Neural cell (in vitro differentiated cells): ENCODE measurements around the gene GNAS-AS1.

ENCODE experiments used
- EP300 ChIP-seq: fragments of 450-650 bp; conservative IDR thresholded peaks from 2 replicates; pipeline ENCODE4 v1.6.1; 2014; ENCODE audit warnings: antibody characterized with exemption, mild to moderate bottlenecking, moderate library complexity; ENCODE audit not compliant: poor library complexity, severe bottlenecking
- EZH2 ChIP-seq: fragments of 200-600, 300-800 bp; shearing (Covaris generic), sonication (generic); IDR thresholded peaks from 2 replicates; pipeline ENCODE4 v1.6.1; 2014; ENCODE audit warnings: antibody characterized with exemption, low read length, borderline replicate concordance, mild to moderate bottlenecking; ENCODE audit not compliant: insufficient read depth, poor library complexity, severe bottlenecking
- POLR2AphosphoS5 ChIP-seq: IDR thresholded peaks from 2 replicates; pipeline ENCODE4 v1.6.1; 2012
- SMC3 ChIP-seq: fragments of 450-650 bp; conservative IDR thresholded peaks from 2 replicates; pipeline ENCODE4 v1.6.1; 2014; ENCODE audit warnings: antibody characterized with exemption, mild to moderate bottlenecking, moderate library complexity; ENCODE audit not compliant: poor library complexity
- TAF1 ChIP-seq: IDR thresholded peaks from 2 replicates; pipeline ENCODE4 v1.6.1; 2012; ENCODE audit warnings: low read depth
- TF ChIP-seq, protein P1 (sequence below): fragments of 450-650 bp; IDR thresholded peaks from 2 replicates; pipeline ENCODE4 v1.5.1; 2014; ENCODE audit warnings: antibody characterized with exemption, mild to moderate bottlenecking, moderate library complexity; ENCODE audit not compliant: poor library complexity, severe bottlenecking
- TF ChIP-seq, protein P2 (sequence below): IDR thresholded peaks from 2 replicates; pipeline ENCODE4 v1.6.1; 2012; ENCODE audit warnings: borderline replicate concordance

DNA sequence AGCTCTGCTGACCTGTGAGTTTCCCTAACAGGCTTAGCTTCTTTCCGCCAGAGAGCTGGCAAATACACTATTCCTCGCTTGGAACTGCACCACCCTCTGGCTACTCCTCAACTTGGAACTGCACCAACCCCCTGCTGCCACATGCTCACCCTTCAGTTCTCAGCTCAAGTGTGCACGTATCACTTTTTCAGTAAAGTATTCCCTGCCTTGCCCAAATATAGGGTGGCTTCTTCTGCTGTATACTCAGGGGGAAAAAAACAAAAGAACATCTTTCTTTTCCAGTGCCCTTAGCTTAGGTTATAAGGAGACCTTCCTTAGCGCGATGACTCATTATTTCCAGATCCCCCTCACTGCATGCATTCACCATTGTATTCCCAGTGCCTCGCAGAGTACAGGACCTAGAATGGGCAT, 21.2 kb downstream of the GNAS-AS1 start:
- TF ChIP-seq TAF1: no peak
- TF ChIP-seq, protein P1, sequence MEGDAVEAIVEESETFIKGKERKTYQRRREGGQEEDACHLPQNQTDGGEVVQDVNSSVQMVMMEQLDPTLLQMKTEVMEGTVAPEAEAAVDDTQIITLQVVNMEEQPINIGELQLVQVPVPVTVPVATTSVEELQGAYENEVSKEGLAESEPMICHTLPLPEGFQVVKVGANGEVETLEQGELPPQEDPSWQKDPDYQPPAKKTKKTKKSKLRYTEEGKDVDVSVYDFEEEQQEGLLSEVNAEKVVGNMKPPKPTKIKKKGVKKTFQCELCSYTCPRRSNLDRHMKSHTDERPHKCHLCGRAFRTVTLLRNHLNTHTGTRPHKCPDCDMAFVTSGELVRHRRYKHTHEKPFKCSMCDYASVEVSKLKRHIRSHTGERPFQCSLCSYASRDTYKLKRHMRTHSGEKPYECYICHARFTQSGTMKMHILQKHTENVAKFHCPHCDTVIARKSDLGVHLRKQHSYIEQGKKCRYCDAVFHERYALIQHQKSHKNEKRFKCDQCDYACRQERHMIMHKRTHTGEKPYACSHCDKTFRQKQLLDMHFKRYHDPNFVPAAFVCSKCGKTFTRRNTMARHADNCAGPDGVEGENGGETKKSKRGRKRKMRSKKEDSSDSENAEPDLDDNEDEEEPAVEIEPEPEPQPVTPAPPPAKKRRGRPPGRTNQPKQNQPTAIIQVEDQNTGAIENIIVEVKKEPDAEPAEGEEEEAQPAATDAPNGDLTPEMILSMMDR: no peak
- no peak for TF ChIP-seq SMC3
- TF ChIP-seq POLR2AphosphoS5: no peak
- TF ChIP-seq, protein P2, sequence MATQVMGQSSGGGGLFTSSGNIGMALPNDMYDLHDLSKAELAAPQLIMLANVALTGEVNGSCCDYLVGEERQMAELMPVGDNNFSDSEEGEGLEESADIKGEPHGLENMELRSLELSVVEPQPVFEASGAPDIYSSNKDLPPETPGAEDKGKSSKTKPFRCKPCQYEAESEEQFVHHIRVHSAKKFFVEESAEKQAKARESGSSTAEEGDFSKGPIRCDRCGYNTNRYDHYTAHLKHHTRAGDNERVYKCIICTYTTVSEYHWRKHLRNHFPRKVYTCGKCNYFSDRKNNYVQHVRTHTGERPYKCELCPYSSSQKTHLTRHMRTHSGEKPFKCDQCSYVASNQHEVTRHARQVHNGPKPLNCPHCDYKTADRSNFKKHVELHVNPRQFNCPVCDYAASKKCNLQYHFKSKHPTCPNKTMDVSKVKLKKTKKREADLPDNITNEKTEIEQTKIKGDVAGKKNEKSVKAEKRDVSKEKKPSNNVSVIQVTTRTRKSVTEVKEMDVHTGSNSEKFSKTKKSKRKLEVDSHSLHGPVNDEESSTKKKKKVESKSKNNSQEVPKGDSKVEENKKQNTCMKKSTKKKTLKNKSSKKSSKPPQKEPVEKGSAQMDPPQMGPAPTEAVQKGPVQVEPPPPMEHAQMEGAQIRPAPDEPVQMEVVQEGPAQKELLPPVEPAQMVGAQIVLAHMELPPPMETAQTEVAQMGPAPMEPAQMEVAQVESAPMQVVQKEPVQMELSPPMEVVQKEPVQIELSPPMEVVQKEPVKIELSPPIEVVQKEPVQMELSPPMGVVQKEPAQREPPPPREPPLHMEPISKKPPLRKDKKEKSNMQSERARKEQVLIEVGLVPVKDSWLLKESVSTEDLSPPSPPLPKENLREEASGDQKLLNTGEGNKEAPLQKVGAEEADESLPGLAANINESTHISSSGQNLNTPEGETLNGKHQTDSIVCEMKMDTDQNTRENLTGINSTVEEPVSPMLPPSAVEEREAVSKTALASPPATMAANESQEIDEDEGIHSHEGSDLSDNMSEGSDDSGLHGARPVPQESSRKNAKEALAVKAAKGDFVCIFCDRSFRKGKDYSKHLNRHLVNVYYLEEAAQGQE: no peak
- no peak for TF ChIP-seq EP300
- no peak for TF ChIP-seq EZH2
